ENCODE data around the gene PHYHIPL. TPM values are rescaled to one million over a fixed set of nuclear protein-coding genes. Genes with fewer than 3 reads are reported as not detected.

Gene PHYHIPL
- total RNA-seq, 3 donors from 2014 or later (not counting 1 experiment from before 2014, with no cell fraction given) = not detected

Other genes with a start within 250 kb of the PHYHIPL start
- gene FAM13C, start 185.9 kb downstream of the PHYHIPL start, total RNA-seq = not detected

All from natural killer cell (primary cell).